Activated CD4-positive, alpha-beta T cell treated with anti-CD3 and anti-CD28 coated beads, Interleukin-10, Interleukin-2, amounts not matched to agents 100 ng/mL and 50 ng/mL, durations not matched to agents 16 hours and 8 hours (primary cell): ENCODE data around the gene RAB6B.
A peak's percentile ranks its signal among the peaks of the same experiment; 100 is the strongest.

Experiments used
- DNase-seq: peaks from one replicate; pipeline ENCODE4 v3.0.0-alpha.2; 2020

The RAB6B gene

DNA sequence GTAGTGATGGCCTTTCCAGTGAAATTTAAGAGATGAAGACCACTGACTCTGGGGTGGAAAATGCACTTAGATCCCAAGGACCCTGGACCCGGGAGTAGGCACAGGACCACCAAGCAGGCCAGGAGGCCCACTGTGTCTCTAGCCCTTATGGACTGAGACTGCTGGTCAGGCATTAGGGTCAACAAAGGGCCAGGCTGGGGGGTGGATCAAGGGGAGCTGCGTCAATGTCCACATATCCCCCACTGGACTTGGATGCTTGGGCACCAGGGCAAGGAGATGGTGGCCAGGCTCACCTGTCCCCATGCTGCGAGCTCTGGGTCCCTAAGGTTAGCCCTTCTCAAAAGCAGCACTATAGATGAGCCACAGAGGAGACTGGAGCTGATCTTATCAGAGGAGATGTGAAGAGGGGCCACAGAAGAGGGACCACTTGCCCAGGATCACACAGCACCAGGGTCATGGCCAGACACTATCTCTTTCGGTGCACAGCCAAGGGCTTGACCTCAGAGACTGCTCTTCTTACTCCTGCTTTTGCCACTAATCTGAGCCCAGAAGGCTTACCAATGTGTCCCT is 14.7 kb downstream of the RAB6B start:
- no peak for DNase-seq

DNA sequence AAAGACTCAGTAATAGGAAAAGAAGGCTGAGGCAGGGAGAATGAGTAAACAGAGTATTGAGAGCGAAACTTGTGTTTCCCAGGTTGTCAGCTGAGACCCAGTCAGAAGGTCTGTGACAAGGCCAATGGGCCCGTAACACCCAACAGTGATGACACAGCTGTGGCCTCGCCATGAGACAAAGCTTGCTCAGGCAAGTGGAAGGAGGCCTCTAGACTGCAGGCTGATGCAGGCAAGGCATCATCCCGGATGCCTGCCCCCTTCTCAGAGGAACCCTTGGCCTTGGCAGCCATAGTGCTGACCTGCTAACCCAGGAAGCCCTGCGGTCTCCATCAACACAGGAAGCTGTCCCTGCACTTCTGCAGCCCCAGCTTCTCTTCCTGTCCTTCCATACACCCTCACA is 15.4 kb downstream of the RAB6B start:
- peak; percentile 70 for DNase-seq

DNA sequence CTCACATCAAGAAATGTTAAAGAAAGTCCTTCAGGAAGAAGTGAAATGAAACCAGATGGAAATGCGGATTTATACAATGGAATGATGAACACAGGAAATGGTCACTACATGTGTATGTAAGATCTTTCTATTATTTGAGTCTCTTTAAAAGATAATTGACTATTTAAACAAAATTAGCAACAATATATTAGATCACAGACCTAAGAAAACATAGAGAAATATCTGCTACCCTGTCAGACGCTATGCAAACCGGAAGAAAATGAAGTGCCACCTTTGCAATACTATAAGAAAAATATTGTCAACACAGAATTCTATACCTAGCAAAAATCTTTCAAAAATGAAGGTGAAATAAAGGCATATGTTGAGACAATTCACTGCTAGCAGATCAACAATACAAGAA is 17.2 kb downstream of the RAB6B start:
- no peak for DNase-seq

DNA sequence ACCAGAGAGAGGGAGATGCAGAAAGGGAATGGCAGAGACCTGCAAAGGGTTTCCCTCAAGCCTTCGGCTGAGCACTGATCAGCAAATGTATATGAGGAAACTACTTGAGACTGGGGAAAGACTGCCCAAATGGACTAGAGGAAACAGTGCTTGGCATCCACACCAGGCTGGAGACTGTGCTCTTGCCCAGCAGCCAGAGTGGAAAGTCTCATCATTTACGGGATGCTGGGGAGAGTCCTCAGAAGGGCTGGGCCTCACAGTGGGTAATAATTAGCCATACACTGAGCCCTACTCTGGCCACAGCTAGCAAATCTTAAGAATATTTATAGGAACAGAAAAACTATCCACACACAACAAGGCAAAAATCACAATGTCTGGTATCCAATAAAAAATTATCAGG is 18.5 kb downstream of the RAB6B start:
- DNase-seq = no peak

DNA sequence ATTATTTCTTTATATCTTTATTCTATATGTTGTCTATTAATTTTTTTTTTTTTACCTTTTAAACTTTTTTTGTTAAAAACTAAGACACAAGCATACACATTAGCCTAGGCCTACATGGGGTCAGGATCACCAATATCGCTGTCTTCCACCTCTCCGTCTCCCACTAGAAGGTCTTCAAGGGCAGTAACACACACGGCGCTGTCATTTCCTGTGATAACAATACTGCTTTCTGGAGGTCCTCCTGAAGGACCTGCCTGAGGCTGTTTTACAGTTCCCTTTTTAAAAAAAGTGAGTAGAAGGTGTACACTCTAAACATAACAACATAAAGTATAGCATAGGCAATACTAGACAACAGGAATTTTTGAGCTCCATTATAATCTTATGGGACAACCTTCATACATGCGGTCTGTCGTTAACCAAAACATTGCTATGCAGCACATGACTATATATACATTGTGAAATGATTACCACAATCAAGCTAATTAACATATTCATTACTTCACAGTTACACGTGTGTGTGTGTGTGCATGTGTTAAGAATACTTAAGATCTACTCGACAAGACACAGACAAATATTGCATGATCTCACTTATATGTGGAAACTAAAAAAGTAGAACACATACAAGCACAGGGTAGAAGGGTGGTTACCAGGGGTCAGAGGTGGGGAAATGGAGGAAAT is 20.8 kb downstream of the RAB6B start:
- no peak for DNase-seq

DNA sequence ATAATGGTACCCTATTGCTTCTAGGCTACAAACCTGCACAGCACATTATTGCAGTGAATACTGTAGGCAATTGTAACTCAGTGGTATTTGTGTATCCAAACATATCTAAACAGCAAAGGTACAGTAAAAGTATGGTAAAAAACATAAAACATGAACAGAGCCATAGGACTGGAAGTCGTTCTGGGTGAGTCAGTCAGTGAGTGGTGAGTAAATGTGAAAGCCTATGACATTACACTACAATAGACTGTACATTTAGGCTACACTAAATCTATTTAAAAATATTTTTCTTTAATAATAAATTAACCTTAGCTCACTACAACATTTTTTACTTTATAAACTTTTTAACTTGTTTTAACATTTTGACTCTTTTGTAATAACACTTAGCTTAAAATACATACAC is 21.3 kb downstream of the RAB6B start:
- peak; percentile 56 for DNase-seq

DNA sequence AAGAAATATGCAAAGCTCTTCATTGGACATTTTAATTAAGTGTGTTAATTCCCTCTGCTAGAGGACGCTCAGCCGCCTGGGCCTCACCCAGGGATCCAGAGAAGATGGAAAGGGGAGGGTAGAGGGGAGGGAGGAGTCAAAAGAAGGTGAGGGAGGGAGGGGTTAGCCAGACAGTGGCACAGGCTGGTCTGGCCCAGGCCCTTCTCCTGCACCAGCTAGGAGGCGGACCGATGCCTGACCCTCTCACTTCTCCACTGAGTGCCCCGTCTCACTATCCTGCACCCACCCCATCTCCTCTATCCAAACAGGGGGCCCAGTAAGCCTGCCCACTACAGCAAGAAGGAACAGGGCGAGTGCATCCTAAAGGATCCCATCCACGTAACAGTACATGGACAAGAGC is 22.9 kb downstream of the RAB6B start:
- no peak for DNase-seq

DNA sequence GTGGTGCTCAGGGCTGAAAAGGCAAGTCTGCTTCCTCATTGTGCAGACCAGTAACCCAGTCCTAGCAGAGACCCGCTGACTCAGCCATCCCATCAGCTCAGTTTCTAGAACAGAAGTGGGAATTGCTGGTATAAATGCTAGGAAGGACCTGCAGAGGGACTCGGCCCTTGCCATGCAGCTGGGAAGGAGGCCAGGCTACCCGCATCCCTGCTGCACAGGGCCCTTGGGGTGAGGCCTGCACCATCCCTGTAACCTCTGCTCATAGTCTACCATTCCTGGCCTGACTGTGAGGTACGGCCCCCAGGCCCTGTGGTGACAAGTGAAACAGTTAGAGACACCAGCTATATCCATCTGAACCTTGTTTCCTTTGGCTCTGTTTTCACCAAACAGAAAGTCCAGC is 23.5 kb downstream of the RAB6B start:
- DNase-seq = no peak

DNA sequence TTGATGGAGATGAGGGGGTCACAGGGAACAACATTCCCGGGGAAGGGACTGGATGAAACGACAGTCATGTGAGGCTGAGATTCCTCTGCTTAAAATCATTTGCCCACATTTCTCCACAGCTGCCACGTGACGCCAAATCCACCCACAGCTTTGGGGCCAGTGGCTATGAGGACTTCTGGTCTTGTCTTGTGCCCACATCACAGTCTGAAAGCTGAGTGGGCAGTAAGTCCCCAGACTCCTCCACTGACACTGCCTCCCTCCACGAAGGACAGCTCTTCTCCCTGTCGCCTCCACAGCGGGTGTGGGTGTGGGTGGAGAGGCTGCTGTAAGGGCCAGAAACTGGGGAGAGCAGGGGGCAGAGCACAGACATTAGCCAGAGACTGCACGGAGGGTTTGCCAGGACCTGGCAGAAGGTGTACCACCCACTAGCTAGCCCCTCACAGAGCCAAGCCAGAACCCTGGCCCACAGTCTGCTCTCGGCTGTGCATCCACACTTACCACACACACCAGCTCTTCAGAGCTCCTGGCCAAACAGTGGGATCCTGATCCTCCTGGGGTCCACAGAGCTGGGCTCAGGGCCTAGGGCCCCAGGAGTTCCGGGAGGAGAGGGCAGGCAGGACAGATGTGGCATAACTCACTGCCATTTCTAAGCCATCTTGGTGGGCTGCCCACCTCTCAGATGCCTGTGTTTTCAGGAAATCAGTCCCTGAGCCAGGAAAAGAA is 24.2 kb downstream of the RAB6B start:
- DNase-seq = no peak

DNA sequence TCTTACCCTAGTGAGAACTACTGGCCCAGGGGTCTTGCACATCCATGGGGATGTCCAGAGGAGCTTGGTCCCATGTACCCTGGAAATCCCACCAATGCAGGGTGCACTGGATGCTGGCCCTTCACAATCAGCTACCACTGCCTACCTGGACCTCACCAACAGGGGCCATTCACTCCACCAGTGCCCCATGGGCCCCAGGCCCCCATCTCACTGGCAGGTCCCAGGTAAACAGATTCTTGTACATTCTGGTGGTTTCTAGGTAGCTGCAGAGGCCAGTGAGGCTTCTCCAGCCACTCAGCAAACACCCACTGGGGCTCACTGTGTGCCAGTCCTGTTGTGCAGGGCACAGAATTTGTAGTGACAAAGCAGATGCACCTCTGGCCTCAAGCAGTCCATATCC is 24.9 kb downstream of the RAB6B start:
- no peak for DNase-seq

DNA sequence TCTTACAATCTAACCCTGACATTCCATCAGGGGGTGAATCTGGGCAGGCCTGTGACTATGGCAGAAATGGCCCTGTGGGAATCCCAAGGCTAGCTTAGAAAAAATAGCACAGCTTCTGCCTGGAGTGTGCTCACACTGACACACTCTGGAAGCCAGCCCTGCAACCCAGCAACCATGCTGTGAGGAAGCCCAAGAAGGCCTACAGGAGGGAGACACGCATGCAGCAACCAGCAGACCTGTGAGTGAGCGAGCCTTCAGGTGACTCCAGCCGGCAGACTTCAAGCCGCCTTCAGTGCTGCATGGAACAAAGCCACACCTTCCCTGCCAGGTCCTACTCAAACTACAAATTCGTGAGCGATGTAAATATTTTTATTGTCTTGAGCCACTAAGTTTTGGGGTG is 26.1 kb downstream of the RAB6B start:
- DNase-seq = no peak

DNA sequence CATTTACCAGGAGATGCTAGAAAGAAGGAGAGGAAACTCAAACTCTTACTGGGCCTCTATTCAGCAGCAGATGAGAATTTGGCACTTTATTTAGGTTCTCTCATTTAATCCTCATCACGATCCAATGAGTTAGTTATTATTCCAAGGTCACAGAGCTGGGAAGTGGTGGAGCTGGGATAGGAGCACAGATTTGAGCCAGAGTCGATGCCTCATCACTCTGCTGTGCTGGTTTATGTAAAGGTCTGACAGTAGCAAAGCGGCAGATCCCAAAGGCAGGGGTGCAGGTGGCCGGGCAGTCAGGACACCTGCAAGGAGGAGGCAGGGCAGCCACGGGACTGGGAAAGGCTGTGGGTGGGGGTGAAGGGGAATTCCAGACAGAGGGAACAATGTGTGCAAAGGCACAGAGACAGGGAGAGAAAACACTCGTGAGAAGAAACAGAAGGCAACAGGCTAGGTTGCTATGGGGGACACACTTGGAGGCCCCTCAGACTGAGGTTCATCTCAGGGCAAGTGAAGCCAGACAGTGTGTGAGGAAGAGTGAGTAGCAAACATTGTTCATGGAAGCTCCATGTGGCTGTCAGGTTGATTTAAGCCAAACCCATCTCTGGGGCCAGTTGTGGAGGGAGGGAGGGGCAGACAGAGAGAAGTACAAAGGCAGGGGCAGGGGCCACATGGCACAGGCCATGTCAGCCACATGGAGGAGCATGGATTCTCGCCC is 26.8 kb downstream of the RAB6B start:
- no peak for DNase-seq

DNA sequence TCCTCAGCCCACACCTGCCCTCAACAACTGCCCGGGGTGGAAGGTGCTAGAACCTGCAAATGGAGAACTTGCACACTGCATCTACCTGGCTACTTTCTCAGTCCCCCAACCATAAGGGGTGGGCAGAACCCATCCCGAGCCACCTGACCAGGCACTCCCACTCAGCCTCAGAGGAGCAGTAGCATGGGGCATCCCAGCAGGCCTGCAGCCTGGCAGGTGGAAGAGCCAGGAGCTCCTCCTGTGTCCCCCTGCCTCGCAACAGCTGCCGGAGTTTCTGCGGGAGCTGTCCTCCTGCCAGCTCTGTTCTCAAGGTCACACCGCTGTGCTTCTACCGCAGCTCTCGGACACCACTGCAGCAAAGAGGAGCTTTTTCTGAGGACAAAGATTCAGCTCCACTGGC is 27.5 kb downstream of the RAB6B start:
- DNase-seq = no peak

DNA sequence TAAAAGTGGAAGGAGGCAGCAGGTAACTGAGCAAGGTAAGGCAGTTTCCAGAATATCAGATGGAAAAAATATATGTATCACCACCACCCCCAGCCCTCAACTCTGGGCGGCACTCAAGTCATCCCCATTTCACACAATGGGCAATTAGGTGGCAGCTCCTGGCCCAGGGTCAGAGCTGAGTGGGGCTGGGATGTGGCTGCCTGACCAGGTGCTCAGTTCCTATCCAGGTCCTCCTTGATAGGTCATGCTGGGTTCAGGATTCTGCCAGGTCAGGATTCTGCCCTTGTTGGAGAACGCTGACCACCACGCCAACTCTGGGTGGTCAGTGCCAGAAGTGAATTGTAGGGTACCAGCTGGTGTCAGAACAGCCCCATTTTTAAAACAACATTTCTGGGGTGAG is 29.5 kb downstream of the RAB6B start:
- DNase-seq = no peak

DNA sequence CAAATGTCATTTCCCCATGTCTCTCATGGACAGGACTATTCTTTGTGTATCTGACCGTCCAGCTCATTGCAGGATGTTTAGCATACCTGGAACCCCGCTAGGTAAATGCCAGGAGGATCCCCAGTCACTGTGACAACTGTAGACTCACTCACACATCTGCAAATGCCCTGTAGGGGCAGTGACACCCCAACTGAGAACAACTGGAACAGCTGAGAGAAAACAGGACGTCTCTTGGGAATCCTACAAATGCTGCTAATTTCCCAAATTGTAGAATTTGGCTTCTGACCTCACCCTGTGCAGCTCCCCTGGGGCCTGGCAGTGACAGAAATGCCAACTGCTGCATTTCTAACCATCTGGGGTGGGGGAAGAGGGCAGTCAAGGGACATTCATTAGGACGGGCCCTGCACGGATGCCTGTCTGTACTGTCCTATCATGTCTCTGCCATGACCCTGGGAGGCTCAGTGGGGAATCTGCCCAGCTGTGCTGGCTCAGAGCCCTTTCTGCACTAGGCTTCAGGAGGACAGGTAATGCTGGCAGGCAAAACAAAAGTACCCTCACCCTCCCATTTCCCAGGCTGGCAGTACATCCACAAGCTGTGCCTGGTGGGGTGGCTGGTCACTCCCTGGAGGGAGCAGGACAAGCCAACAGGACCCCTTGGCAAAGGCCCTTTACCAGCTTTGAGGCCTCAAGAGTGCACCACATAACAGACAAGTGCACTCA is 30.4 kb downstream of the RAB6B start:
- DNase-seq = no peak

DNA sequence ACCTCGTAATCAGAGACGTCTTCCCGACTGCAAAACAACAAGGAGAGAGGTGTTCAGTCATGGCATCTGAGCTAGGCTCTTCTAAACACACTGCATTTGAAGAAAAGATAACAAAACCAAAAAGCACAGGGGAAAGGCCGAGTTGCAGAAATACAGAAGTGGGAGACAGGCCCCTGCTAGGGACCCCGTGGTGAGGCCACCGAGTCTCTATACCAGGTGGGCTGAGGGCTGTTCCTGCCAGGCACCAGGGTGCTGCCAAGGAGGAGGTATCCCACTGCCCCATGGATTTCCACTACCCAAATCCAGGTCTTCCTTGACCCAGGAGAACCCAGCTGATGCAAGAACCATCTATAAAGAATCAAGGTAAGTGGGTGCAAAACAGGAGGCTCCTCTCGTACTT is 31.1 kb downstream of the RAB6B start:
- no peak for DNase-seq

DNA sequence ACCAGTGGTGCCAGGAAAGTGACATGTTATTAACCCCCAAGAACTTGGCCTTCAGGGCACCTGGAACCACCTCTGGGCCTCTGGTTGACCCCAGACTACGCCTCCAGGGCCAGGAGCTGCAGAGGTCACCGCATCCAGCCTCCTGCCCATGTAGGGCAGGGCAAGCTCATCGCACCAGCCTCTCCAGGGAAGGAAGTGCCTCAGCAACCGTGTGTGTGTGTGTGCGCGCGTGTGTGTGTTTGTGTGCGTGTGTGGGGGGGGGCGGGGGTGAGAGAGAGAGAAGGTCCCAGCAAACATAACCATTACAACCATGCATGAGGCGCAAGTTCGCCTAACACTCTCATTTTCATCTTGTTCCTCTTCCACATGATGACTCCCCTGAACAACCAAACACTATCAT is 31.8 kb downstream of the RAB6B start:
- DNase-seq = no peak

DNA sequence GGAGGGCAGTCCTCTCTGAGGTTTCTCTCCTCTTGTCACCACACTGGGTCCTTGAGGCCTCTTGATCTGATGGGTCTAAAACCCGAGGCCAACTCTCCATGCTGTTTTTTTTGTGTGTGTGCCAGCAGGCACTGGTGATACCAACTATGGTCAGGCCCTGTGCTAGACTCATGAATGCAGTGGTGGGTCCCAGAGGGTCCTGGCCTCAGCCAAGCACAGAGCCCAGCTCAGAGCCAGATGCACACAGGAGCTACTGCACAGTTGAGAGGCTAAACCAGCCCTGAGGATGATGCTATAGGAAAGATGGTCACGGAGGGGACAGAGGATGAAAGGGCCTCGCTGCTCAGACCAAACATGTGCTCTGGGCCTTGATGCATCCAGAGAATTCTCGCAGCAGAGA is 33.5 kb downstream of the RAB6B start:
- DNase-seq = no peak

DNA sequence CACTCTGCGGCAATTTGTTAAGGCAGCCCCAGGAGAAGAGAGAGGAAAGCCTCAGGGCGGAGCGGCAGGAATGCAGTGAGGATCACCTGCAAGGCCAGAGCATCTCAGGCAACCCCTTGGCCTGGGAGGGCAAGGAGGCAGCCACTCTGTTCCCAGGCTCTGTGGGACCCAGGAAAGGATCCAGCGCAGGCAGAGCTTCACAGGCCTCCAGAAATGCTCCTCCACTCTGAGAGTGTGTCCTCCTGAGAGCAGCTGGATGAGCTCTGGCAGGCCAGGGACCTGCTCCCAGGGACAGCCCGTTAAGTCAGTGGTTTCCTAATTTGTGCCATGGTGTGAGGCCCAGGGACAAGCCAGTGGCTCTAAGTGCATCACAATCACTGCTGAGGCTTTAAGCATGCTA is 35.2 kb downstream of the RAB6B start:
- DNase-seq = no peak

DNA sequence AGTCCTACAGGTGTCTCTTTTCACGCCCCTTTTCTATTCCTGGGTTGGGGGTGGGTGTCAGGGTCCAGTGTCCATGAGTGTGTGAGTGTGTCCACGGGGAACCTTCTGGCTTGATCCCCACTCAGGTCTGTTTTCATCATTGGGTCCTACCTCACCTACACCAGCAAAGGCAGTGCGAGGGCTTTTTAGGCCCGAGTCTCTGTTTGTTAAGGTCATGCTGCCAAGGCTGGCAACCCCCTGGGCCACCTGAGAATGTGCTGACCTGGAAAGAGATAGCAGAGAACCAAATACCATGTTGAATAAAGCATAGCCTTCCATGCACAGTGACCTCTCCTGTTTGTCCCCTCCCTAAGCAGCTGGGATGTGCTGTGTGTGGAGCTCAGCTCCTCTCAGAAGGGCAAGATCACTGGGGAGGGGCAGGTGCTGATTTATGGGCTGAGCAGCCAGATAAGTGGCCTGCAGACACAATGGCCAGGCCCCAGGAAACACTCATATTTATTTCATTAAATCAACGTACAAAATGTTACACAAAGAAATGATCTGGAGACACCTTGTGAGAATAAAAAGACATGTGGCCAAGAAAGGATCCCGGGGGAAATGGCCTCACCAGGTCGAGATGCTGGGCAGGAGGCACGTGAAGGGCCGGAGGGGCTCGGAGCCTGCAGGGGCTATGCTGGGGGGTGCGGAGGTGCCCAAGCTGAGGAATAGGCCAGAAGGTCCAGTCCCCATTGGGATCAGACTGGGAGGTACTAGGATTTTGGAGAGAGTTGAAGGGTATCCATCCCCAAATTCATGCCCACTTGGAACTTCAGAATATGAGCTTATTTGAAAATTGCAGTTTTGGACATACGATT is 36.1 kb downstream of the RAB6B start:
- no peak for DNase-seq

DNA sequence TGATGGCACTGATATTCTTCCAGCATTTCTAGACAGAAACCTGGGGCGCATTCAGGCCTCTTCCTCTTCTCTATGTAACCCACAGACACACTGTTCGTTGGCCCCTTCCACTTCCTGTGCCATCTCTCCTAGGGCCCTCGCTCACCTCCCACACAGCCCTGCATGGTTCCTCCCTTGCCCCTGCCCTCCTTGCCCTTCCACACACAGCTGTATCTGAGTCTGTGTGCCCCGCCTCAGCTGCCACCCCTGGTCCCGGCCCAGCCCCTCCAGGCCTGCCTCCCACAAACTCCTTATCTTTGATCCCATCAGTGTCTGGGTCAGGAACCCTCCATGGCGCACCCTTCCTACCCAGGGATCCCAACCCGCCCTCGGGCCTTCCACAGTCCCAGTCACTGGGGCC is 37.9 kb downstream of the RAB6B start:
- DNase-seq = peak; percentile 28

DNA sequence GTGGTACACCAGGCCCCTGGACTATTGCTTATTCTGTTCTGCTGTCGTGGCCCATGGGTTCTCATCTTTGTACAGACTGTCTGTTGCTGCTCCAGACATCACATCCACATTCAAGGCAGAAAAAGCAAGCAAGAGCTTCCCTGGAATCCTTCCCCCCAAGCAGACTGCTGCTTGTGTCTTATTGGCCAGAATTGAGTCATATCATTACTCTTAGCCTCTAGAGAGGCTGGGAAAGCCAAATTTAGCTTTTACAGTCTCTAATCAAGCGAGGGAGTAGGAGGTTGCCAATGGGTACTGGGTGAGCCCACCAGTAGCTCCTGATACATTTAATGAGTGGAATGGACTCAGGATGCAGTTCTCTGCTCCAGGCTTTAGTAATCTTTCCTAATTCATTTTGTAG is 39.4 kb downstream of the RAB6B start:
- no peak for DNase-seq
